GM12878 (cell line): Measurements from ENCODE around the gene BBLN. TPM values are rescaled to one million over a fixed set of nuclear protein-coding genes. Genes with fewer than 3 reads are reported as not detected.

Experiments
- ATAC-seq: fragments of 200-7000 bp; cut with Tn5 transposase; 3 replicates; pipeline ENCODE4 v1.9.1; 2020; ENCODE audit warnings: mild to moderate bottlenecking, moderate library complexity
- BruUV-seq: library from RNA; stranded (reverse); fragments of 400-500 nt; replicated peaks from 2 replicates; lab custom pipeline; 2021; lab: Mats Ljungman, UMichigan
- CTCF ChIA-PET: fragments of 300-600 bp; sonication (Branson Sonifier 250); formaldehyde crosslinking; extraction: SDS; loops from one replicate; lab custom pipeline; 2021; ENCODE audit warnings: inconsistent platforms; lab: Yijun Ruan, JAX
- POLR2A ChIA-PET: fragments of 350-600 bp; formaldehyde crosslinking; extraction: SDS; loops from one replicate; lab custom pipeline; 2021; ENCODE audit warnings: inconsistent platforms; lab: Charles Lee
- RAD21 ChIA-PET: fragments of 300-600 bp; sonication (Branson Sonifier 250); formaldehyde crosslinking; loops from one replicate; lab custom pipeline; 2023; ENCODE audit warnings: antibody characterized with exemption; ENCODE audit not compliant: unreplicated experiment; lab: Charles Lee
- SMC1A ChIA-PET: fragments of 300-600 bp; sonication (Branson Sonifier 250); formaldehyde crosslinking; loops from one replicate; lab custom pipeline; 2023; ENCODE audit not compliant: unreplicated experiment, uncharacterized antibody; lab: Charles Lee
- DNase-seq: peaks from one replicate; pipeline ENCODE4 v3.0.0-alpha.2; 2011; ENCODE audit warnings: low read depth, low spot score
- FAIRE-seq: peaks from 3 replicates; lab custom pipeline; 2011; peaks lifted over from hg19 to GRCh38; lab: Jason Lieb, UNC
- H2AFZ ChIP-seq: 2 replicates; pipeline ENCODE4 v1.6.0; 2011; ENCODE audit warnings: low read depth, low read length, control low read depth; ENCODE audit not compliant: control insufficient read depth
- H3K27ac ChIP-seq: 2 replicates; pipeline ENCODE4 v1.5.1; 2011; ENCODE audit warnings: control low read depth; ENCODE audit not compliant: control insufficient read depth, insufficient read depth
- H3K27me3 ChIP-seq, 2 experiments: replicated peaks in 1 of 2; 2 replicates each; pipeline versions ENCODE4 v1.6.0 to v1.6.1; 2011; ENCODE audit warnings: low read length in 1 of 2; ENCODE audit not compliant: control insufficient read depth in 2 of 2, insufficient read depth in 2 of 2
- H3K36me3 ChIP-seq, 2 experiments: 2 replicates each; pipeline ENCODE4 v1.5.1; 2011; ENCODE audit warnings: low read length in 1 of 2; ENCODE audit not compliant: control insufficient read depth in 2 of 2, insufficient read depth in 2 of 2
- H3K4me1 ChIP-seq: 2 replicates; pipeline ENCODE4 v1.6.1; 2011; ENCODE audit warnings: mild to moderate bottlenecking, low read length, moderate library complexity, mixed read lengths; ENCODE audit not compliant: control insufficient read depth, insufficient read depth
- H3K4me2 ChIP-seq: 2 replicates; pipeline ENCODE4 v1.6.0; 2011; ENCODE audit warnings: control low read depth; ENCODE audit not compliant: control insufficient read depth, insufficient read depth
- H3K4me3 ChIP-seq: fragments of 200-600 bp; sonication (generic); 2 replicates; pipeline ENCODE4 v1.5.1; 2016
- H3K79me2 ChIP-seq: 2 replicates; pipeline ENCODE4 v1.6.0; 2011; ENCODE audit warnings: low read length; ENCODE audit not compliant: control insufficient read depth, insufficient read depth
- H3K9ac ChIP-seq: 2 replicates; pipeline ENCODE4 v1.8.0; 2011; ENCODE audit warnings: low read length, control low read depth, mixed read lengths; ENCODE audit not compliant: control insufficient read depth, insufficient read depth
- H3K9me3 ChIP-seq: replicated peaks from 3 replicates; pipeline ENCODE4 v1.5.1; 2011; ENCODE audit warnings: mild to moderate bottlenecking, low read length; ENCODE audit not compliant: control insufficient read depth, insufficient read depth
- H4K20me1 ChIP-seq: 2 replicates; pipeline ENCODE4 v1.6.0; 2011; ENCODE audit not compliant: control insufficient read depth, insufficient read depth
- ASH2L ChIP-seq: fragments of 300-600, 200-600 bp; sonication (generic); IDR thresholded peaks from 2 replicates; pipeline ENCODE4 v1.6.1; 2017; ENCODE audit warnings: low read depth, mild to moderate bottlenecking, borderline replicate concordance
- CBX3 ChIP-seq: fragments of 200-600 bp; sonication (generic); IDR thresholded peaks from 2 replicates; pipeline ENCODE4 v1.6.1; 2016; ENCODE audit warnings: low read depth, borderline replicate concordance
- EGR1 ChIP-seq, 2 experiments: IDR thresholded peaks; 1 replicate in 1 of 2; 2 replicates in 1 of 2; pipeline ENCODE4 v1.6.1; 2011 to 2012; ENCODE audit warnings: low read depth in 2 of 2, low read length in 2 of 2, borderline replicate concordance in 1 of 2, mild to moderate bottlenecking in 1 of 2, moderate library complexity in 1 of 2
- GABPA ChIP-seq: IDR thresholded peaks from 2 replicates; pipeline ENCODE4 v1.6.1; 2014; ENCODE audit warnings: antibody characterized with exemption, low read depth, mild to moderate bottlenecking, inconsistent platforms
- IKZF1 ChIP-seq: fragments of 450-650 bp; conservative IDR thresholded peaks from 2 replicates; pipeline ENCODE4 v1.6.1; 2017; ENCODE audit warnings: antibody characterized with exemption, mild to moderate bottlenecking
- NR2C1 ChIP-seq: fragments of 450-650 bp; IDR thresholded peaks from 2 replicates; pipeline ENCODE4 v1.6.1; 2017; ENCODE audit warnings: antibody characterized with exemption, mild to moderate bottlenecking, moderate library complexity
- NR2C2 ChIP-seq: IDR thresholded peaks from 2 replicates; pipeline ENCODE4 v1.6.1; 2011; ENCODE audit warnings: borderline replicate concordance, low read depth; ENCODE audit not compliant: control insufficient read depth, insufficient read length
- NRF1 ChIP-seq: conservative IDR thresholded peaks from 2 replicates; pipeline ENCODE4 v1.6.1; 2011; ENCODE audit warnings: mild to moderate bottlenecking, low read depth, low read length, improper control_type of control experiment
- ZBED1 ChIP-seq: IDR thresholded peaks from 2 replicates; pipeline ENCODE4 v1.6.1; 2016; ENCODE audit warnings: borderline replicate concordance
- ZNF217 ChIP-seq: fragments of 450-650 bp; IDR thresholded peaks from 2 replicates; pipeline ENCODE4 v1.6.1; 2017; ENCODE audit warnings: antibody characterized with exemption, mild to moderate bottlenecking
- ZNF622 ChIP-seq: fragments of 450-650 bp; IDR thresholded peaks from 2 replicates; pipeline ENCODE4 v1.6.1; 2017; ENCODE audit warnings: mild to moderate bottlenecking, inconsistent platforms
- WGBS: methylation state at CpG from one replicate; pipeline ENCODE4 v1.1.6; 2016; ENCODE audit warnings: low lambda C conversion rate; ENCODE audit not compliant: insufficient replicate concordance, insufficient coverage; ENCODE audit errors: missing lambda C conversion rate; 5-methylcytosine and 5-hydroxymethylcytosine counted together
- in situ Hi-C: fragments of 300-500 bp; cut with MboI; formaldehyde crosslinking; loops from 9 replicates; pipeline ENCODE4 v1.14.3; 2018; ENCODE audit warnings: mixed read lengths
- intact Hi-C: fragments of 100-400 bp; cut with micrococcal nuclease; formaldehyde crosslinking; loops from one replicate; pipeline ENCODE4 v1.14.2; 2022; ENCODE audit not compliant: unreplicated experiment
- polyA plus RNA-seq, 11 experiments: library from polyadenylated mRNA; depleted of rRNA in 4 of 11; unstranded in 6 of 11; stranded (reverse) in 5 of 11; fragments of >200 nt; fragmentation: Nextera tagmentation in 4 of 11; fragmentation: Illumina TruSeq in 1 of 11; extraction: Ambion mirVana in 4 of 11; extraction: Trizol in 1 of 11; gene quantifications; 1 replicate in 1 of 11; 2 replicates in 10 of 11; pipeline versions ENCODE4 v1.2.1 to v1.2.3, GENCODE V29; 2011 to 2016; ENCODE audit warnings: inconsistent platforms in 2 of 11, missing spikeins in 2 of 11, low read depth in 1 of 11
- total RNA-seq, 4 experiments: library from RNA; depleted of rRNA in 3 of 4; stranded (reverse); fragments of >200 nt in 3 of 4; fragmentation: Illumina TruSeq in 1 of 4; extraction: Trizol in 1 of 4; gene quantifications; 2 replicates each; pipeline versions ENCODE4 v1.2.1 to v1.2.3, GENCODE V29; 2013 to 2021

Gene BBLN
- total and polyA plus RNA-seq, 10 of the 15 experiments (the other 5 are each of a cell fraction or from before 2014, with no cell fraction given): 3.8 to 194 (median 66.2) TPM

GRCh38 chr9:128174062-128174461, 14.0 kb downstream of the BBLN start:
- H3K4me3 ChIP-seq: no peak overlapping the region
- BruUV-seq: no TSS peak
- FAIRE-seq (no peak), ATAC-seq (no peak), DNase-seq (no peak)
- no peak overlapping the region for H3K9ac ChIP-seq
- POLR2A ChIA-PET: no interaction called here
- no peak overlapping the region for H3K4me2 ChIP-seq
- H4K20me1 ChIP-seq: no peaks in the 10 kb centered on the region
- H3K36me3 ChIP-seq: peaks cover 11 to 15% of the 10 kb centered on the region in 2 experiments; a peak in 3 of 4 replicates
- H3K27me3 ChIP-seq: no peaks in the 10 kb centered on the region
- H2AFZ ChIP-seq: no peak overlapping the region
- intact Hi-C loops (no loop called here), in situ Hi-C loops (no loop called here)
- WGBS: 83% methylated on average over 4 of the region's 4 CpGs
- H3K9me3 ChIP-seq: peaks cover 1% of the 10 kb centered on the region; the same call in 2 of the 3 replicates
- H3K79me2 ChIP-seq: no peaks in the 10 kb centered on the region
- H3K27ac ChIP-seq: no peak overlapping the region
- RAD21 ChIA-PET: no interaction called here
- CTCF ChIA-PET: interaction anchor here (1.9 kb wide), 1 partner anchor 10 kb away, joined by 5 read pairs; no protein-coding TSS in a partner anchor
- SMC1A ChIA-PET: no interaction called here
- no peaks in the 10 kb centered on the region for H3K4me1 ChIP-seq
- TF ChIP-seq GABPA (no peak), NR2C1 (no peak), NRF1 (no peak), ZNF622 (no peak), ZNF217 (no peak), IKZF1 (no peak), EGR1 (IDR thresholded peaks at IDR 0.05; ENCODE audit: borderline replicate concordance in 1 of 2, low read depth in 2 of 2, low read length in 2 of 2) (no peak), NR2C2 (no peak), ZBED1 (no peak), CBX3 (no peak), ASH2L (no peak)
